ENCODE results near the gene TST.

DNA sequence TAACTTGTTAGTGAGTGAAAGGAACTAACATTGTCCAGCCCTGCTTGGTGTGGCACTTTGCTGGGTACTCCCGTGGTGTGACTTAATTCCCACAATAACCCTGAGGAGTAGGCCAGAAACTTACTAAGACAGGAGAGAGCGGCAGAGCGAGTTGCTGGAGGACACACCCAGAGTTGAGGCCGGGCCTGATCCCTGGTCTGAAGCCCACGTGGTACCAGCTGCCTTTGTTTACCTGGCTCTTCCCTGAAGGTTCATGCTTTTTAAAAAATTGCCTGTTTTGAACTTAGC, 889 bp upstream of the TST start:
- TF ChIP-seq, protein P1, sequence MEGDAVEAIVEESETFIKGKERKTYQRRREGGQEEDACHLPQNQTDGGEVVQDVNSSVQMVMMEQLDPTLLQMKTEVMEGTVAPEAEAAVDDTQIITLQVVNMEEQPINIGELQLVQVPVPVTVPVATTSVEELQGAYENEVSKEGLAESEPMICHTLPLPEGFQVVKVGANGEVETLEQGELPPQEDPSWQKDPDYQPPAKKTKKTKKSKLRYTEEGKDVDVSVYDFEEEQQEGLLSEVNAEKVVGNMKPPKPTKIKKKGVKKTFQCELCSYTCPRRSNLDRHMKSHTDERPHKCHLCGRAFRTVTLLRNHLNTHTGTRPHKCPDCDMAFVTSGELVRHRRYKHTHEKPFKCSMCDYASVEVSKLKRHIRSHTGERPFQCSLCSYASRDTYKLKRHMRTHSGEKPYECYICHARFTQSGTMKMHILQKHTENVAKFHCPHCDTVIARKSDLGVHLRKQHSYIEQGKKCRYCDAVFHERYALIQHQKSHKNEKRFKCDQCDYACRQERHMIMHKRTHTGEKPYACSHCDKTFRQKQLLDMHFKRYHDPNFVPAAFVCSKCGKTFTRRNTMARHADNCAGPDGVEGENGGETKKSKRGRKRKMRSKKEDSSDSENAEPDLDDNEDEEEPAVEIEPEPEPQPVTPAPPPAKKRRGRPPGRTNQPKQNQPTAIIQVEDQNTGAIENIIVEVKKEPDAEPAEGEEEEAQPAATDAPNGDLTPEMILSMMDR (conservative IDR thresholded peaks at IDR 0.05; ENCODE audit: low read length), result no peak
- TF ChIP-seq EZH2phosphoT487 (IDR thresholded peaks at IDR 0.05; ENCODE audit: borderline replicate concordance), result no peak
